EH (cell line): Measurements from ENCODE around the gene SMTNL1.
"Not testable (repeated sequence)": the region's sequence is repeated elsewhere in the genome, so short reads cannot be mapped to it uniquely, and the experiment has no call there.

ENCODE experiments used
- DNase-seq: peaks from one replicate; pipeline ENCODE4 v3.0.0-alpha.2; 2015; ENCODE audit warnings: low read depth

The SMTNL1 gene

DNA sequence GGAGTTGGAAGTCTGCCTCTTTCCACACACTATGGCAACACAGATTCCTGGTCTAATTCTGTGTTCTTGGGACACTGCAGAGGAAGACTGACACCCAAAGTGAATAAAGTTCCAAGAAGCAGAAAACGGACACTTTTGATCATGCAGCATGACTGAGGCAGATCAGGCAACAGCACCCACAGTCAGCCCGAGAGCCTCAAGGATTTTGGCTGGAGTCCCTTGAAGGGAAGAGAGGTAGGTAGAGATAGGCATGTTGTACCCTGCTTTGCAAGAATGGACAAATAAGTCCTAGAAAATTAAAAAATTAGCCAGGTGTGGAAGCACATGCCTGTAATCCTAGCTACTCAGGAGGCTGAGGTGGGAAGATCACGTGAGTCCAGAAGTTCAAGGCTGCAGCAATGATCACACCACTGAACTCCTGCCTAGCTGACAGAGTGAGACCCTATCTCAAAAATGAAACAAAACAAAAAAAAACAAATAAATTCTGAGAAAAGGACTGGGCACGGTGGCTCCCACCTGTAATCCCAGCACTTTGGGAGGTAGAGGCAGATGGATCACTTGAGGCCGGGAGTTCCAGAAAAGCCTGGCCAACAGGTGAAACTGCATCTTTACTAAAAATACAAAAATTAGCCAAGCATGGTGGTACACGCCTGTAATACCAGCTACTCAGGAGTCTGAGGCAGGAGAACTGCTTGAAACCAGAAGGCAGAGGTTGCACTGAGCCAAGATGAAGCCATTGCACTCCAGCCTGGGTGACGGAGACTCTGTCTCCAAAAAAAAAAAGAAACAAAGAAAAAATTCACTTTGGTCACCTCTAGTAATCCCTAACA, 28.8 kb upstream of the SMTNL1 start:
- DNase-seq = no peak

DNA sequence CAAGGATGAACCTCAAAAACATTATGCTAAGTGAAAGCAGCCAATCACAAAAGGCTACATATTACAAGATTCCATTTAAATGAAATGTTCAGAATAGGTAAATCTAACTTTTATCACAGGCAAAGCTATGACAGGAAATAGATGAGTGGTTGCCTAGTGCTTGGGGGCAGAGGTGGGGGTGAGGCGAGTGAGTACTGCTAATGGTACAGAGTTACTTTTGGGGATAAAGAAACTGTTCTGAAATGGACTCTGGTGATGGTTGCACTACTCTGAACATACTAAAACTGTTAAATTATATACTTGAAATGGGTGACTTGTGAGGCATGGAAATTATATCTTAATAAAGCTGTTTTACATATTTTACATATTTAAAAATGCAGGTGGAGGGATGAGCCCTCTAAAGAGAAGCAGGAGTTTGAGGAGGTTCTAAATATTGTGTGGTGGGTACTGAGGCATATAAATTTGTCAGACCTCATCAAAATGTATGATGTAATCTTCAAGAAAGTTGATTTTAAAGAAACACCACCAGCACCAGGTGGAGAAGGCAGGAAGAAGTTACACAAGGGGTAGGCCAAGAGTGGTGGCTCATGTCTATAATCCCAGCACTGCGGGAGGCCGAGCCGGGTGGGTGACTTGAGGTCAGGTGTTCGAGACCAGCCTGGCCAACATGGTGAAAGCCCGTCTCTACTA, 25.5 kb upstream of the SMTNL1 start:
- no peak for DNase-seq

- no peak for DNase-seq
These were observed 24.5 kb upstream of the SMTNL1 start for GRCh38 chr11:57512646-57513451.

GRCh38 chr11:57513452-57513795, 24.0 kb upstream of the SMTNL1 start:
- no peak for DNase-seq

- DNase-seq = peak; percentile 54
These were observed 23.4 kb upstream of the SMTNL1 start for GRCh38 chr11:57513911-57514537.

DNA sequence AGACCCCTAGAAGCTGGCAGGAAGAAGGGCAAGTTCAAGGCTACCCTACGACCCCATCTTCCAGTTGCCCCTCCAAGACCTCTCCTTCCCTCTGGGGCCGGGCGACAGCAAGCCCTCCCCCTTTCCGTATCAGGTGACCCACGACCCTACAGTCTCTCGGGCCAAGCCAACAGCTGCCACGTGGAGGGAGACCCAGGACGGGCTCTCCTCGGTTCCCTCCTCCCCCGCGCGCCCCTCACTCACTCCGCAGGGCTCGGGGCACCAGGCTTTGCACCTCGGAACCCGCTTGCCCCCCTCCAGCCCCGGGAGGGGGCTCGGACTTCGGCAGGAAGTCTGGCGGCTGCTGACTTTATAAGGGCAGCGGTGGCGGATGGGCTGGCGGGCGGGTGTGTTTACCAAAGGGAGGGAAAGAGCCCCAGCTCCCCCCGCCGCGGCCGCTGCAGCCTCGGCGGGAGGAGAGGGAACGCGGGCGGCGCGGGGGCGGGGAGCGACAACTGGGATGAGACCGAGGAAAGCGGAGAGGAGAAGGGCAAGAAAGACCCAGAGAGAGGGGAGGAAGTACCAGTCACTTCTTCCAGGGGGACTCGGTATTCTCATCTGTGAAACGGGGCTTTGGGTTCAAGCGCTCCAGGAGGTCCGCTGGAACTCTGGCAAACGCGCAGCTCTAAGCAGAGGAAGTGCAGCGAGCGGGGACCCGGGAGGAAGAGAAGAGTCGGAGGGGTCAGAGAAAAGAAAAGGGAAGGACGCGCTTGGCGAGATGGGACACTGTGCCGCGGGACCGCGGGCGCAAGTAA, 22.7 kb upstream of the SMTNL1 start:
- DNase-seq = peak; percentile 57

- DNase-seq = peak; percentile 70
These were observed 21.9 kb upstream of the SMTNL1 start, which contains the start of gene SLC43A1 for GRCh38 chr11:57515332-57516060. SLC43A1 (minus strand) TSS chr11:57515702; CDS start chr11:57514111, 1,591 bp downstream.

- no peak for DNase-seq
These were observed 21.3 kb upstream of the SMTNL1 start for GRCh38 chr11:57516061-57516443.

DNA sequence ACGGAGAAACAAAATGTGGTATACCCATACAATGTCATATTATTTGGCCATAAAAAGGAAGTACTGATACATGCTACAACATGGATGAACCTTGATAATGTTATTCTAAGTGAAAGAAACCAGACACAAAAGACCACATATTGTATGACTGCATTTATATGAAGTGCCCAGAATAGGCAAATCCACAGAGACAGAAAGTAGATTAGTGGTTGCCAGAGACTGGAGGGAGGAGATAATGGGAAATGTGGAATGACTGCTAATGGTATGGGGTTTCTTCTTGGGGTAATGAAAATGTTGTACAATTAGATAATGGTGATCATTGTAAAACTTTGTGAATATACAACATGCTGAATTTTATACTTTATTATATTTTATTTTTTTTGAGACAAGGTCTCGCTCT, 16.3 kb upstream of the SMTNL1 start:
- no peak for DNase-seq

DNA sequence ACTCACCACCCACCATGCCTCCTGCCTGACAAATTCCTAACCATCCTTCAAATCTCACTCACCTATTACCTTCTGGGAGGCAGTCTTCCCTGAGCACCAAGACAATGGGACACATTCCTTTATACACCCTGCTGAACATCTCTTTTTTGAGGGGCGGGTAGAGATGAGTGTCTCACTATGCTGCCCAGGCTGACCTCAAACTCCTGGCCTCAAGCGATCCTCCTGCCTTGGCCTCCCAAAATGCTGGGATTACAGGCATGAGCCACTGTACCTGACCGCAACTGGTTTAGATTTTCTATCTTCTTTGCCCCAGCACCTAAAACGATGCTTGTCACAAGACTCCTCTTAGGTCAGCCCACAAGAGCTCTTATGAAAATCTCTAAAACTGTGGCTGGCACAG, 14.0 kb upstream of the SMTNL1 start:
- no peak for DNase-seq

- DNase-seq = peak; percentile 64
These were observed 10.3 kb upstream of the SMTNL1 start for GRCh38 chr11:57527056-57527631.

- no peak for DNase-seq
These were observed 8.4 kb upstream of the SMTNL1 start for GRCh38 chr11:57529012-57529411.

DNA sequence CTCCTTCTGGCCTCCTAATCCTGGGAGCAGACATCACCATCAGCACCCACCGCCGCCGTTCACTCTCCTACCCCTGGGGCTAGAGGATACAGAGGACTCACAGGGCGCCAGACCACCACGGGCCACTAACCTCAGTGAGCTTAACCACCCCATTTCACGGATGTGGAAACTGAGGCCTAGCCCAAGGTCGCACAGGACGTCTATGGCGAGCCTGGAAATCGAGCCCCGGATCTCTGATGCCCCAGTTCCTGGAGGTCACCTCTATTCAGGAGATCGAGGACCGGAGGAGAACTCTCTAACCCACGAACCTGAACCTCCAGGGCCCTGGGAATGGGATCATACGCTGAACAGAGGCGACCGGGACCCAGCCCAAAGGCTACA, 7.2 kb upstream of the SMTNL1 start:
- no peak for DNase-seq

- DNase-seq = peak; percentile 98
These were observed 6.5 kb upstream of the SMTNL1 start, which contains the start of gene TIMM10 for GRCh38 chr11:57530596-57531507. TIMM10 (minus strand) TSS chr11:57530754; CDS start chr11:57530189, 565 bp downstream.

- DNase-seq = not testable (repeated sequence)
These were observed 2.9 kb upstream of the SMTNL1 start for GRCh38 chr11:57534449-57534848.

DNA sequence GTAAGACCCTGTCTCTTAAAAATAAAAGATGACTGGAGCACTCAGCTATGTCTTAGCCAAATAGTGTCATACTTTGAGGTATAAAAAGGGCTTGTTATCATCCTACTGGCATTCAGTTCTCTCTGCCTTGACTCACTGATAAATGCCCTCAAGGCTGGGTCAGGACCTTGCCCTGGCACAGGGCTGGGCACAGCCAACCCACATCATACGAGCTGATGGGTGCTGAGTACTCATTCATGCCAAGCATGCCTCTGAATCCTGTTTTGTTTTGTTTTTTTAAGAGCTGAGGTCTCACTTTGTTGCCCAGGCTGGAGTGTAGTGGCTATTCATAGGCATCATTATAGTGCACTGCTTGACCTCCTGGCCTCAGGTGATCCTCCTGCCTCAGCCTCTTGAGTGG, 1.9 kb downstream of the SMTNL1 start:
- peak; percentile 40 for DNase-seq

DNA sequence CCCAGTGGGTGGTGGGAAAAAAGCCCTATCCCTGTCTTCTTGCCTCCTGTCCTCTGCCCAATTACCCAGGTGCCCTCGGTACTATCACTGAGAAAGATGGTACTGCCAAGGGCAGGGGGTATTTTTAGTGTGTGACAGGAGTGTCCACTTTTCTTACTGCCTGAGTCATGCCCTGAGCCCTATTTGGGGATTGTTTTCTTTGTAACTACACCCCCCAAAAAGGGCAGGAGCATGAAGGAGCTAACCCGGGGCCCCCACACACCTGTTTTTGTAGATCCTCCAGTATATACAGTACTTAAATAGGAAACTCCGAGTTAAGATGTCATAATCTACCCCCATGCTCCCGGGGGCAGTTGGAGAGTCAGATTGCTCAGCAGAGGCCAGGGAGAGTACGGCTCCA, 3.8 kb downstream of the SMTNL1 start:
- DNase-seq = no peak

GRCh38 chr11:57542582-57542981, 5.2 kb downstream of the SMTNL1 start:
- no peak for DNase-seq

GRCh38 chr11:57543593-57543992, 6.2 kb downstream of the SMTNL1 start:
- DNase-seq = no peak
